A673 (cell line): ENCODE results near the gene ENO3.

Experiments used
- EZH2 ChIP-seq: fragments of 200-600 bp; sonication (generic); IDR thresholded peaks from 2 replicates; pipeline ENCODE4 v1.6.1; 2017; ENCODE audit warnings: borderline replicate concordance, low read depth, mild to moderate bottlenecking, mixed read lengths, antibody characterized with exemption, low read length; ENCODE audit not compliant: poor library complexity, severe bottlenecking
- TF ChIP-seq, protein P1 (sequence below): fragments of 300-800, 200-600 bp; sonication (generic); conservative IDR thresholded peaks from 2 replicates; pipeline ENCODE4 v1.5.1; 2017; ENCODE audit warnings: low read depth, mild to moderate bottlenecking, antibody characterized with exemption, low read length, moderate library complexity, mixed read lengths

DNA sequence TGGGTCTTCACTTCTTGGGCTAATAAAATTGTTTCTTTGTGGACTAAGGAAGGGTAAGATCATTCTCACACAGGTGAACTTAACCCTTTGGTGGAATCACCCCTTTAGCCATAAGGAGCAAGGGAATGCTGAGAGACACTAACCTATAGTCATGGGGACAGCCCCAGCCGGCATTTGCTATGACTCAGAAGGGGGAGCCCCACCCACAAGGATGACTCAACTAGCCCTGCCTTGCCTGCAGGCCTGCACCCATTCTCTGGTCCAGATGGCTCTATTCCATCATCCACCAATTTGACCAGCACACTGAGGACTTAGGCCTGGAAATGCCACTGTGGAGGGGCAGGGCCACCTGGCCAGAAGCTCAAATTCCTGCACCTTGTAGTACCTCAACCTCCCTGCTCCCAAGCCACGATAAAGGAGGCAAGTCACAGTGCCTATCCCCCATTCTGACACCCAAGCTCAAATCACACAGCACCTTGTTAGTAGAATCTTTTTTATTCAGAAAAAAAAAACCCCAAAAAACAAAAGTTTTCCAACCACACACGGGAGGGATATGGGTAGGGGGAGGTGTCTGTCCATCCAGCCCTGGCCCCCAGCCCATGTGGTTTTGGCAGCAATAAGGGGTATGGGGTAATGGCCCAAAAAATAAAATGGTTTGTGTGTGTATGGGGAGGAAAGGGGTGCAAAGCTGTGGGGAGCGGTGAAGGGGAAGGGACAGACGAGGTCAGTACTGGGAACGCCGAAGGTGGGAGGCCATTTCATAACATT is 5.6 kb upstream of the ENO3 start:
- TF ChIP-seq, protein P1, sequence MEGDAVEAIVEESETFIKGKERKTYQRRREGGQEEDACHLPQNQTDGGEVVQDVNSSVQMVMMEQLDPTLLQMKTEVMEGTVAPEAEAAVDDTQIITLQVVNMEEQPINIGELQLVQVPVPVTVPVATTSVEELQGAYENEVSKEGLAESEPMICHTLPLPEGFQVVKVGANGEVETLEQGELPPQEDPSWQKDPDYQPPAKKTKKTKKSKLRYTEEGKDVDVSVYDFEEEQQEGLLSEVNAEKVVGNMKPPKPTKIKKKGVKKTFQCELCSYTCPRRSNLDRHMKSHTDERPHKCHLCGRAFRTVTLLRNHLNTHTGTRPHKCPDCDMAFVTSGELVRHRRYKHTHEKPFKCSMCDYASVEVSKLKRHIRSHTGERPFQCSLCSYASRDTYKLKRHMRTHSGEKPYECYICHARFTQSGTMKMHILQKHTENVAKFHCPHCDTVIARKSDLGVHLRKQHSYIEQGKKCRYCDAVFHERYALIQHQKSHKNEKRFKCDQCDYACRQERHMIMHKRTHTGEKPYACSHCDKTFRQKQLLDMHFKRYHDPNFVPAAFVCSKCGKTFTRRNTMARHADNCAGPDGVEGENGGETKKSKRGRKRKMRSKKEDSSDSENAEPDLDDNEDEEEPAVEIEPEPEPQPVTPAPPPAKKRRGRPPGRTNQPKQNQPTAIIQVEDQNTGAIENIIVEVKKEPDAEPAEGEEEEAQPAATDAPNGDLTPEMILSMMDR = no peak
- TF ChIP-seq EZH2 = no peak
